Measurements from ENCODE around the gene ZNF853.
"Not testable (repeated sequence)": the region's sequence is repeated elsewhere in the genome, so short reads cannot be mapped to it uniquely, and the experiment has no call there.

The ZNF853 gene

DNA sequence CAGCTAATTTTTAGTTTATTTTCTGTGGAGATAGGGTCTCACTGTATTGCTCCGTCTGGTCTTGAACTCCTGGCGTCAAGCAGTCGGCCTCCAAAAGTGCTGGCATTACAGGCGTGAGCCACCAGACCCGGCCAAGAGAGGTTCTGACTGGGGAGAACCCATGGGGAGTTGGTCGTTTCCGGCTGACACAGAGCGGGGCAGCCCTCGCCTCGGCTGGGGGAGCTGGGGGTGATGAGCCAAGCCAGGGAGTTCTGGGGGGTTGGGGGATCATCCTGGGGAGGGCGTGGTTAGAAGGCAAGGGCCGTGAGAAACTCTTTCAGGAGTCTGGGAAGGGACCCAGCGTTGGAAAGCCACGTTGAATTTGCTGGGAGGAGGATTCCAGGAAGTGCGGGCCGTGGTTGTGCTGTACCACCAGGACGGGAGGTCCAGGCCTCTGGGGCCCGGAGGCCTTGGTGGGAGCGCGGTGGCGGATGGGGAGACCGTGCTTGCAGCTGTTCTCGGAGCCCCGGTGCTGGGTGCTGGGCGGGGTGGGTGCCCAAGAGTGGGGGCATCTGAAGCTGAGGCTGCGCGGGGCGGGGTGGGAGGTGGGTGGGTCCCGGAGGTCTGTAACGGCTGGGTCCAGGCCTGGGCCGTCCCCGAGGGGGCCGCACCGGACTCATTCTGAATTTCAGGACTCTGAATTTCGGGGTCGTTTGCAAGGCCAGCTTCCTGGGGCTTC lies 8.4 kb upstream of the ZNF853 start:
- DNase-seq, result no peak

DNA sequence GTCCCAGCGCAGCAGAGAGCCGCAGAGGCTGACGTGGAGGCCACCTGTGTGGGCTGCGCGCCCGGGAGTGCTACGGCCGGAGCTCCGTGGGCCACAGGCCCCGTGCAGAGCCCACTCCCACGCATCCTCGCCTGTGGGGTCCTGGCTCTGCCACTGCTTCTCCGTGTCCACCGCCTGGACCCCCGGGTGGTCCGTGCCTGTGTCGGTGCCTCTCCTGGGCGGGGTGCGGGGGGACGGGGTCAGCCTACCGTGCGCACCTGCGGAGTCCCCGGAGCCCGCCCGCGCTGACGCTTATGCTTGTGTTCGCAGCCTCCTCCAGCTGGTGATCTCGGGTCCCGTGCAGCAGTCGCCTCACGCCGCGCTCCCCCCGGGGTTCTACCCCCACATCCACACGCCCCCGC lies 7.8 kb upstream of the ZNF853 start:
- no peak for DNase-seq

DNA sequence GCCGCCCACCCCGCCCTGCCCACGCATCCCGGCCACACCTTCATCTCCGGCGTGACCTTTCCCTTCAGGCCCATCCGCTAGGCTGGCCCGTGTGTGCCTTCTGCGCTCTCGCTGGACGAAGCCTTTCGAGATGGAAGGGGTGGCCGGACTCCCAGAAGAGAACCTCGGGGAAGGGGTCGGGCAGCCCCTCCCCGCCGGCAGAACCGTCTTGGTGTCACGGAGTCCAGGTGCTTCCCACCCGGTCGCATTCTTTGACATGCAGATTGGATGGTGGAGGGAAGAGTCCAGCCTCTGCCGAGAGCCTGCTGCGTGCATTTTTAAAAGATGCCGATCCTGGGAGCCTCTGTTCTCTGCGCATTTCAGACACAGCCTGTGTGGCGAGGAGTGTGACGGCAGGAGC lies 7.3 kb upstream of the ZNF853 start:
- no peak for DNase-seq

DNA sequence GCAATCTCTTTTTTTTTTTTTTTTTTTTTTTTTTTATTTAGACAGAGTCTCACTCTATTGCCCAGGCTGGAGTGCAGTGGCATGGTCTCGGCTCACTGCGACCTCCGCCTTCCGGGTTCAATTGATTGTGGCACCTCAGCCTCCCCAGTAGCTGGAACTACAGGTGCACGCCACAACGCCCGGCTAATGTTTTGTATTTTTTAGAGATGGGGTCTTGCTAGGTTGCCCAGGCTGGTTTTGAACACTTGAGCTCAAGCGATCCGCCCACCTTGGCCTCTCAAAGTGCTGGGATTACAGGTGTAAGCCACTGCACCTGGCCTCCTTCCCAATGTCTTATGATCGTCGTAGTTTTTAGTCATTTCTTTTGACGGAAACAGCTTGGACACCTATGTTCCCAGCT lies 6.6 kb upstream of the ZNF853 start:
- DNase-seq, result no peak

DNA sequence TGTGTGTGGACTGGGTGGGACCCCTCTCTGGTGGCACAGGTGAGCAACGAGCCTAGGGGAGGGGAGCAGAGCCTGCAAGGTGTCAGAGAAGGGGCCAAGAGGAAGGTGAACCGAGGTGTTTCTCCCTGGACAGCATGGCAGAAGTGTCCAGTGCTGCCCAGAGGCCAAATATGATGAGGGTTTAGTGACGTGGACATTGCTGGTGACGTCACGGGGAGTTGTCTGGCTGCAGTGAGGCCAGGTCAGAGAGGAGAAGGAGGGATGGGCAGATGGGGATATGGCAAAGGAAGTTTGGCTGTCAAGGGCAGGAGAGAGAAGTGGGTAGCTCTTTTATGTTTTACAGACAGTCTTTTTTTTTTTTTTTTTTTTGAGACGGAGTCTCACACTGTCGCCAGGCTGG lies 2.6 kb upstream of the ZNF853 start:
- no peak for DNase-seq

DNA sequence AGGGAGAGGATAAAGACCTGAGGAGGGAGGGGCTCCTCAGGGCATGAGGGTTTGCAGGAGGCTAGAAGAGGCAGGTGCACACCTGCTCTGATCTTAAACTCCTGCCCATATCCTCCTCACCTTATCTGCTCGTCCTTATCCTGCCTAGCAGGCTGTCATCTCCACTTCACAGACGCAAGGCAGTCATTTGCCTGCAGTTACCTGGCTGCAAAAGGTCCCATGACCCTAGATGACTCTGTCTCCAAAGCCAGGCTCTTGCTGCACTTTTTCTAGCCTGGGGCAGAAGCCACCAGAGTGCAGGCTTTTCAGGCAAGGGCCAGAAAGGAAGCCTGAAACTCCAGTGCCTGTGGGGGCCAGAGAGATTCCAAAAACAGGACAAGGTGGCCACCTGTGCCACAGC lies 1.7 kb upstream of the ZNF853 start:
- no peak for DNase-seq

DNA sequence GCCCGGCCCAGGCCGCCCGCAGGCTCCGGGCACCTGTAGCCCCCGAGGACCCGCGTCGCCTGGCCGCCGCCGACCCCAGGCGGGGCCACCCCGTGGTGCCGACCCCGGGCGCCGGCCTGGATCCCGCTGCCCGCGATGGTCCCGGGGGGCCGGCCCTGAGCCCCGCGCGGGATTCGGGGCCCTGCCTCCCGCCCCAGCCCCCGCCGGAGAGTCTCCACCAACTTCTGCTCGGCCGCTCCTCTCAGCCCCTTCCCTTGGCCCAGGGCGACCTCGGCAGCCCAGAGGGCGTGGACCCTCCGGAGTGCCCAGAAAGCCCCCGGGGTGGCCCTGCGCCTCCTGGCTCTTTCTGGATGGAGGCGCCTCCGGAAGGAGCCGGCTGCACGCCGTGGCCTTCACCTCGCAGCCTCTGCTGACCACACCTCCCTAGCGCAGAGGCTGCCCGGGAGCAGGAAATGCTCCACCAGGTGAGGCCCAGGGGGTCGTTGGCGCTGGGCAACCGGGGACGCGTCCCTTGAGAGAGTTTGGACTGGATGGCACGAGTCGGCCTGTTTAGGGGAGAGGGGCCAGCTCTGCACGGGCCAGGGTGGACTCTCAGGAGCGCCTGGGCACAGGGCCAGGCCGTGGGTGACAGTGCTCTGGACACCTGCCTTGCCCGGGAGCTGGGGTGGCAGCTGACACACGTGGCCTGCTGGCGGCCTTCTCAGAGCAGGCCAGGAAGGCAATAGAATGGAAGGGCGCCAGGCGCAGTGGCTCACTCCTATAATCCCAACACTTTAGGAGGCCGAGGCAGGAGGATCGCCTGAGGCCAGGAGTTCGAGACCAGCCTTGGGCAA lies 529 bp downstream of the ZNF853 start:
- no peak for DNase-seq

DNA sequence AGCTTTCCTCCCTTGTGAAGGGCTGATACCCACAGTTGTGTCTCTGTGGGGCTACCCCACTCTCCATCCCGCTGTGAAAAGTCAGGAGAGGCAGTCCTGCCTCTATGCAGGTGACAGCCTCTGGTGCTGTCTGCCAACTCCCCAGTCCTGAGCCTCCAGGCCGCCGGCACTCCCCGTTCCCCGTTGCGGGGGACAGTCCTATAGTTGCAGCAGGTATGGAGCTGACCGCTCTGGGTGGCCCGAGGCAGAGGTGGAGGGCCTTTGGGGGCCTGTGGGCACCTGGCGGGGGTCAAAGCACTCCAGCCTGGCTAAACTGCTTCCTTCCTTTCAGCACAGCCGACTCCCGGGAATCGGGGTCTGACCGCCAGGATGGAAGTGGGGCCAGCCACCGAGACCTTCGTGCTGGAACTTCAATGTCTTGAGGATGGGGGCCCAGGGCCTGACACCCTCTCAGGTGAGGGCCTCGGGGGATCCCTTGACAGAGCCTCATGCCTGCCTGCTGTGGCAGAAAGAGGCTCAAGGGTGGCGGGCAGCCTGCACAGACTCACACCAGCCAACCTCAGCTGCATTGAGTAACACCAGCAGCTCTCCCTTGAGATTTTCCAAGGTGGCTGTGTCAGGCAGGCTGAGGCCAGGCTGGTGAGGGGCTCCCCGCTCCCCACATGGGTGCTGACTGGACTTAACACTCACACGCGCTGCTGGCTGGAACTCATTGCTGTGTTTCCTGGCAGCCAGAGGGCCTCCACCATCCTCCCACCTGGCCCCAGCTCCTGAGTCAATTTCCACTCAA lies 1.6 kb downstream of the ZNF853 start:
- DNase-seq, result no peak

DNA sequence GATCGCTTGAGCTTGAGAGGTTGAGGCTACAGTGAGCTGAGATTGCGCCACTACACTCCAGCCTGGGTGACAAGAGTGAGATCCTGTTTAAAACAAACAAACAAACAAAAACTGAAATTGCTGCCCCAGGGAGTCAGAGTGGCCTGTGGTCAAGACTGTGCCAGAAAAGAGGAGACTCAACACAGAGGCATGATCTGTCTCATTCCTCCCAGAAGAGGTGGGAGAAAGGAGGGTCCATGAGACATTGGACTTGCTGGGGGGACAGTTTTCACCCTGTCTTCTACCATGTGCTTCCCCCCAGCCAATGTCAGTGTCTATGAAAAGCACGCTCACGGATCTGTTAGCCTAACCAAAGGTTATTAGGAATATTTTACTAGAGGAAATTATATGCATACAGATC lies 3.2 kb downstream of the ZNF853 start:
- no peak for DNase-seq

DNA sequence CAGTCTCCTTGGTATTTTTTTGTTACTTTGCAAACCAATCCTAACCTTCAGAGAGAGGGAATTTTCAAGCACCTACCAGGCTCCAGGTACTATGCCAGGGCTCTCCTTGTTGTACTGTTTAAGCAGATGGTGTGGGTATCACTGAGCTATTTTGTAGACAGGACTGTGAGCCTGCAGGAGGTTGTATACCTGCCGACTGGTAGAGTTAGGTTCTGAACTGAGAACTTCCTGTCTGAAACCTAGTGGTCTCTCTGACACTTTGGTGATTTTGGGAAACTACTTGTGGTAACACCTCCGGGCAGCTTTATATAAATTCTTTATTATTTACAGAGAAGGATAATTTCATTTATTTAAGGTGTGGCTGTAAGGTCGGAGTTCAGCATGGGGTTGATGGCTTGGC lies 4.6 kb downstream of the ZNF853 start:
- DNase-seq, result no peak

DNA sequence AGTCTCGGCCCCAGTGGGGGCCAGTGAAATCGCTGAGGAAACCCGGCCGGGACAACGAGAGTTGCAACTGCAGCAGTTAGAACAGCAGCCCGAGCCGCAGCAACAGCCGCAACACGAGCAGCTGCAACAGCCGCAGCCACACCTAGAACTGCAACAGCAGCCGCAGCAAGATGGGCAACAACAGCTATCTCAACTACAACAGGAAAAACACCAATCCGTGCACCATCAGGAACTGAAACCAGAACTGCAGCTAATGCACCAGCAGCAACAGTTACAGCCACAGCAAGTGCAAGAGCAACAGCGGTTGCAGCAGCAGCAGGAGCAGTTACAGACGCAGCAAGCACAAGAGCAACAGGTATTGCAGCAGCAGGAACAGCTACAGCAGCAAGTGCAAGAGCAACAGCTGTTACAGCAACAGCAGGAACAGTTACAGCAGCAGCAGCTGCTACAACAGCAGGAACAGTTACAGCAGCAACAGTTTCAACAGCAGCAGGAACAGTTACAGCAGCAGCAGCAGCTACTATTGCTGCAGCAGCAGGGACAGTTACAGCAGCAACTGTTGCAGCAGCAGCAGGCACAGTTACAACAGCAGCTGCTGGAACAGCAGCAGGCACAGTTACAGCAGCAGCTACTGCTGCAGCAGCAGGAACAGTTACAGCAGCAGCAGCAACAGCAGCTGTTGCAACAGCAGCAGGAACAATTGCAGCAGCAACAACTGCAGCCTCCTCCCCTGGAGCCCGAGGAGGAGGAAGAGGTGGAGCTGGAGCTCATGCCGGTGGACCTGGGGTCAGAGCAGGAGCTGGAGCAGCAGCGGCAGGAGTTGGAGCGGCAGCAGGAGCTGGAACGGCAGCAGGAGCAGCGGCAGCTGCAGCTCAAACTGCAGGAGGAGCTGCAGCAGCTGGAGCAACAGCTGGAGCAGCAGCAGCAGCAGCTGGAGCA lies 6.1 kb downstream of the ZNF853 start:
- no peak for DNase-seq

DNA sequence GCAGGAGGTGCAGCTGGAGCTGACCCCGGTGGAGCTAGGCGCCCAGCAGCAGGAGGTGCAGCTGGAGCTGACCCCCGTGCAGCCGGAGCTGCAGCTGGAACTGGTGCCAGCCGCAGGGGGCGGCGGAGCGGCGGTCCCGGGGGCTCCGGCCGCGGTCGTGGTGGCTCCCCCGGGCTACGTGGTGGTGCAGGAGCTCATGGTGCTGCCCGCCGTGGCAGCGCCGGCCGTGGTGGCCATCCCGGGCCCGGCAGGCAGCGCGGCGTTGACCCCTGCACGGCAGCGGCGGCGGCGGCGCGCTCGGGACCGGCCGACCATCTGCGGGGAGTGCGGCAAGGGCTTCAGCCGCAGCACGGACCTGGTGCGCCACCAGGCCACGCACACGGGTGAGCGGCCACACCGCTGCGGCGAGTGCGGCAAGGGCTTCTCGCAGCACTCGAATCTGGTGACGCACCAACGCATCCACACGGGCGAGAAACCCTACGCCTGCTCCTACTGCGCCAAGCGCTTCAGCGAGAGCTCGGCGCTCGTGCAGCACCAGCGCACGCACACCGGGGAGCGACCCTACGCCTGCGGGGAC lies 6.8 kb downstream of the ZNF853 start:
- DNase-seq, result no peak

DNA sequence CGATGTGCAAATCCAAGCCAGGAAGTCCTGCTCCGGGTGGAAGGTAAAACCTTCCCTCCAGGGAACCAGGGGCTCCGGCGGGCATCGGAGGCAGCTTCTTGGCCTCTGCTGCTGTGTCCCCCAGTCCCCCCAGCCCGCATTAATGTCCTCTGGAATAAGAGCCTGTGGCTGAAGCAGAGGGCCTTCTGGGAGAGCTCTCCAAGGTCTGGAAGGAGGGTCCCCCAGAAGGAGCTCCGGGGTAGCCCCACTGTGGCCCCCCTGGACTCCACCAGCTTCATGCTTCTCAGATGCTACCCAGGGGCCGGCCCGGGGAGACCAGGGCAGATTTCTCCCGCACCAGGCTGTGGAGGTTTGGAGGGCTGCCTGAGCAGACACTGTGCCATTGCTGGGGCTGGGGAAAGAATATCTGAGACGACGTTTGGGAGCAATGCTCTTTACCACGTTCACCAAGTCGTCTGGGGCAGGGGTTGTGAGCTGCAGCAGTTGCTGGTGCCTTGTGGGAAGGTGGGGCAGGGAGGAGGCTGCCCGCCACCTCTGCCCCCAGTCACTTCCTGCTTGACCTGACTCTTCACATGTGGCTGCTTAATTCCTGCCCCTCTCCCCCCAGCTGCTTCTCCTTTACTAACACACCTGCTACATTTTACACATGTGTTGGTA lies 8.3 kb downstream of the ZNF853 start:
- no peak for DNase-seq

DNA sequence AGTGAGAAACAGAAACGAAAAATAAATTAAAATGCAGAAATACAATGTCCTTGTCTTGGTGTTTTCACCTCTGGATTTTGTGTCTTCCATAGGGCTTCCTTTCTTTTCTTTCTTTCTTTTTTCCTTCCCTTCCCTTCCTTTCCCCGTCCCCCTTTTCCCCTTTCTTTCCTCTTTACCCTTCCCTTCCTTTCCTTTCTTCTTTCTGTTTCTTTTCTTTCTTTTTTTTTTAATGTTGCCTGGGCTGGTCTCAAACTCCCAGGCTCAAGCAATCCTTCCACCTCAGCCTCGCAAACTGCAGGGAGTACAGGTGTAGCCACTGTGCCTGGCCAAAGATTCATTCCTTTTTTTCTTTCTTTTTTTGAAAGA lies 8.8 kb downstream of the ZNF853 start:
- DNase-seq, result no peak

DNA sequence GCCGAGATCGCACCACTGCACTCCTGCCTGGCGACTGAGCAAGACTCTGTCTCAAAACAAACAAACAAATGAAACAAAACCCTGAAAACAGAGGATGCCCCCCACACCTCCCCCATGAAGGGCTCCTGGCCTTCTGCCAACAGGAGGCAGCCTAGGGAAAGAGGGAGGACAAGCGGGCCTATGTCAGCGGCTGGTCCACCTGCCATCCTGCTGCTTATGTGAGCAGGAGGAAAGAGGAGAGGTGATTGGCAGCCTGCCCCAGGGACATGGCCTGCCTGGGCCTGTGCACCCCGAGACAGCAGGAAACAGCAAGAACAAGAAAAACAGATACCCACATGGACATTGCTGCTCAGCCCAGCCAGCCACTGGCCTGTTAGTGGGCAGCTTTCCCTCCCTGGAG lies 12.6 kb downstream of the ZNF853 start:
- no peak for DNase-seq

DNA sequence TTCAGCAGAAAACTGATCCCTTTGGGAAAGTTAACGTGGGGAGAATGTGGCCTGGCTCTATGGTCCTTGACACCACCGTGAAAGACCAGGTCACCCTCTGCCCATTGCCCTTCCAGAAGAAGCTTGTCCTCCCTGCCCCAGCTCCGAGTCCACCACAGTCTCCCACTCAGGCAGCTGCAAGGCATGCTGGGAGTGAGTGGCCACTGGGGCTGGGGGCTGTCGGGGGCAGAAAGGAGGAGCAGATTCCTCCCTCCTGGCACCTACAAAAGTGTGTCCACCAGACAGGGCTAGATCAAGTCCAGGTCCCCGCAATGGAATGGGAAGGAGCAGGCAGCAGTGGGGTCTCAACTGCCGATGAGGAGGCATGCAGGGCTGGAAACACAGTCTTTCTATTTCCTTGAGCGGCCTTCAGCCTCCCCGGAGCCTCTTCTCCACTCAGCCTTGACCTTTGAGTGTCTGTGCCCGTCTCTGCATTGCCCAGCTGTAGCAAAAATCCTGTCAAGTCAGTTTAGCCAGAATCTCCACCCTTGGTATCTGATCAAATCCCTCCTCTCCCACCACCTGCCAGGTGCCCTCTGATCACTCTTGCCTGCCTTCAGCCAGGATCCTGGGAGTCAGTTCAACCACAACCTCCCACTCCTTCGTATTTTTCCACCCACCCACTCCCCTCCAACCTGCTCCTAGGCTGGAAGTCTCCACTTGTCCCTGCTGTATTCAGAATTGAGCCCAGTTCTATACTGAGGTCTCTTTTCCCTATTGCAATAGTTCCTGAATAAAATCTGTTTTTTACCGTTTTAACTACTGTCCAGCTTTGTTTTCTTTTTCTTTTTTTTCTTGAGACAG lies 14.8 kb downstream of the ZNF853 start:
- DNase-seq, result no peak

DNA sequence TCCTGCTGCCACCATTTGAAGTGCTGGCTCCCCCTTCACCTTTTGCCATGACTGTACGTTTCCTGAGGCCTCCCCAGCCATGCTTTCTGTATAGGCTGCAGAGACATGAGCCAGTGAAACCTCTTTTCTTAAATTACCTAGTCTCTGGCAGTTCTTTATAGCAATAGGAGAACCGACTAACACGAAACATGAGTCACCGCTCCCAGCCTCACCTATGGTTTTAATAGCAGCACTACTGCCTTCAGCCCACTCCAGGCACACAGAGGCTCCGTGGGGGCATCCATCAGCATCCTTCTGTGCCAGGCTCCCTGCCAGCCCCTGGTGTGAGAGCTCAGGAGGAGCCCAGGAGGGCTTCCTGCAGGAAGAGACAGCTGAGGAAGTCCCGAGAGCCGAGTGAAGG lies 16.2 kb downstream of the ZNF853 start:
- no peak for DNase-seq

DNA sequence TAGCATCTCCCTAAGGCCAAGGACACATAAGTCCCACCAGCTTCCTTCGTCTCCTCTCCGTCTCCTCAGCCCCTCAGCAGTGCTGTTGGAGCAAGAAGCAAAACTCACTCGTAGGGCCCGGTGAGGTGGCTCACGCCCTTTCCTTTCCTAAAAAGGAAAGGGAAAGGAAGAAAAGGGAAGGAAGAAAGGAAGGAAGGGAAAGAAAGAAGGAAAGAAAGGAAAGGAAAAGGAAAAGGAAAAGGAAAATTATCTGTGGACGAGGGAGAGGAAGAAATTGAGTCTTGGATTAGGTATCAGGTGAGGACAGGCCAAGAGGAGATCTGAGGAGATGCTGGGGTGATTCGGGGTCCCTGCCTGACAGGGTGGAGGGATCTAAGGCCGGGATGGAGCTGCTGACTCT lies 18.6 kb downstream of the ZNF853 start:
- DNase-seq, result no peak

DNA sequence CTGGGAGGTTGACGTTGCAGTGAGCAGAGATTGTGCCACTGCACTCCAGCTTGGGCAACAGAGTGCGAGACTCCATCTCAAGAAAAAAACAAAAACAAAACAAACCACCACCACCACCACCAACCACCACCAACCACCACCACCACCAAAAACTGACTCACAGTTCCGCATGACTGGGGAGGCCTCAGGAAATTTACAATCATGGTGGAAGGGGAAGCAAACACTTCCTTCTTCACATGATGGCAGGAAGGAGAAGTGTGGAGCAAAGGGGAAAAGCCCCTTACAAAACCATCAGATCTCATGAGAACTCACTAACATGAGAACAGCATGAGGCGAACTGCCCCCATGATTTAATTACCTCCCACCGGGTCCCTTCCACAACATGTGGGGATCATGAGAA lies 19.6 kb downstream of the ZNF853 start:
- not testable (repeated sequence) for DNase-seq

DNA sequence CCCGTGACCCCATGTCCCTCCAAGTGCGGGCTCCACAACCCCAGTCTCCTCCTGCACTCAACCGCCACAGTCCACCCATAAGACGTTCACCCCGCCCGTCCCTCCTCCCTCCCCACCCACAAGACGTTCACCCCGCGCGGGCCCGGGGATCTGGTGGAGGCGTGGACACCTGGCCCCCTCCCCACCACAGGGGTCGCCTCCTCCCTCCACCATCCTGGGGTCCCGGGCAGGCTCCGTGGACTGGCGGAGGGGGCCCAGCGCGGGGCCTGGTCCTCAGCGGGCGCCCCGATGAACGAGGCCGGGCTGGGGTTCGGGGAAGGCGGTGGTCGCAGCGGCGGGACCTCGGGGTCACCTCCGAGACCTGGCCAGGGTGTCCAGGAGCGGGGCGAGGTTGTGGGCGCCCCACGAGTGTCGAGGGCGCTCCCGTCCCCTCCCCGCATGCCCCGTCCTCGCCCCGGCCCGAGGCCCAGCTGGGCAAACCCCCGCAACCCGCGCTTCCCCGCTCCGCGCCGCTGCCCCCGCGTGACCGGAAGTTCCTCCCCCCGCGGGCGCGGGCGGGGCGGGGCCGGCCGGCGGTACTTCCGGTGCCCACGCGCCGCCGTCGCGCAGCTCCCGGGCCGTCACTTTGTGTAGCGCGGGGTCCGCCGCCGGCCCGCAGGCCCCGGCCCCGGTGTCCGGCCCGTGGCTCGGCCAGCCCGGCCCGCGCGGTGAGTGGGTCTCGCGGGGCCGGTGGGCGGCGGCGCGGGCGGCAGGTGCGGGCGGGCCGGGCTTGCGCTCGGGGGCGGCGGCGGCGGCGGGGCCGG lies 21.5 kb downstream of the ZNF853 start, which contains the start of gene ZNF316:
Gene ZNF316, plus strand, starts transcription at position 578 of the 803 bp plus-strand sequence. CDS start 5,092 bp downstream, outside the sequence.
- no peak for DNase-seq
